ENCODE results near the gene SMG1.
A peak's percentile ranks its signal among the peaks of the same experiment; 100 is the strongest.

The SMG1 gene

DNA sequence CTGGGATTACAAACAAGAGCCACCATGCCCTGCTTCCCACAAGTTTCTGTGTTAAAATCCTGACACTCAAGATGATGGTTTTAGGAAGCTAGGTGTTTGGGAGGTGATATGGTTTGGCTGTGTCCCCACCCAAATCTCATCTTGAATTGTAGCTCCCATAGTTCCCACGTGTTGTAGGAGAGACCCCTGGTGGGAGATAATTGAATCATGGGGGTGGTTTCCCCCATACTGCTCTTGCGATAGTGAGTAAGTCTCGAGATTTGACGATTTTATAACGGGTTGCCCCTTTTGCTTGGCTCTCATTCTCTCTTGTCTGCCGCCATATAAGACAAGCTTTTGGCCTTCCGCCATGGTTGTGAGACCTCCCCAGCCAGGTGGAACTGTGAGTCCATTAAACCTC, 17.2 kb upstream of the SMG1 start:
- no peak overlapping the region for H2AFZ ChIP-seq (ENCODE audit: low read depth, low read length)
- H3K36me3 ChIP-seq (ENCODE audit: insufficient read depth, low read length): no peaks in the 10 kb centered on the region
- H4K20me1 ChIP-seq (ENCODE audit: insufficient read depth, low read length): no peaks in the 10 kb centered on the region
- no peaks in the 10 kb centered on the region for H3K79me2 ChIP-seq (ENCODE audit: insufficient read depth, low read length)
- no peak overlapping the region for H3K4me2 ChIP-seq (ENCODE audit: insufficient read depth, low read length)
- H3K27ac ChIP-seq (ENCODE audit: low read length): no peak overlapping the region
- no peaks in the 10 kb centered on the region for H3K9me3 ChIP-seq (ENCODE audit: insufficient read depth, low read length, severe bottlenecking)
- TF ChIP-seq EZH2 (IDR thresholded peaks at IDR 0.05; ENCODE audit: borderline replicate concordance, low read depth, low read length, severe bottlenecking): no peak
- TF ChIP-seq, protein P1, sequence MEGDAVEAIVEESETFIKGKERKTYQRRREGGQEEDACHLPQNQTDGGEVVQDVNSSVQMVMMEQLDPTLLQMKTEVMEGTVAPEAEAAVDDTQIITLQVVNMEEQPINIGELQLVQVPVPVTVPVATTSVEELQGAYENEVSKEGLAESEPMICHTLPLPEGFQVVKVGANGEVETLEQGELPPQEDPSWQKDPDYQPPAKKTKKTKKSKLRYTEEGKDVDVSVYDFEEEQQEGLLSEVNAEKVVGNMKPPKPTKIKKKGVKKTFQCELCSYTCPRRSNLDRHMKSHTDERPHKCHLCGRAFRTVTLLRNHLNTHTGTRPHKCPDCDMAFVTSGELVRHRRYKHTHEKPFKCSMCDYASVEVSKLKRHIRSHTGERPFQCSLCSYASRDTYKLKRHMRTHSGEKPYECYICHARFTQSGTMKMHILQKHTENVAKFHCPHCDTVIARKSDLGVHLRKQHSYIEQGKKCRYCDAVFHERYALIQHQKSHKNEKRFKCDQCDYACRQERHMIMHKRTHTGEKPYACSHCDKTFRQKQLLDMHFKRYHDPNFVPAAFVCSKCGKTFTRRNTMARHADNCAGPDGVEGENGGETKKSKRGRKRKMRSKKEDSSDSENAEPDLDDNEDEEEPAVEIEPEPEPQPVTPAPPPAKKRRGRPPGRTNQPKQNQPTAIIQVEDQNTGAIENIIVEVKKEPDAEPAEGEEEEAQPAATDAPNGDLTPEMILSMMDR (IDR thresholded peaks at IDR 0.05; ENCODE audit: borderline replicate concordance, extremely low read depth, low read length, poor library complexity, severe bottlenecking): peak; percentile 19
- H3K27me3 ChIP-seq (ENCODE audit: insufficient read depth, low read length, poor library complexity): no peaks in the 10 kb centered on the region
- DNase-seq (no peak), ATAC-seq (ENCODE audit: insufficient read depth, low read depth) (no peak)
- no peak overlapping the region for H3K4me3 ChIP-seq (ENCODE audit: low read depth in 1 of 2, low read length in 2 of 2)
- peaks cover 13% of the 10 kb centered on the region for H3K4me1 ChIP-seq (ENCODE audit: insufficient read depth, low read length)
- no peak overlapping the region for H3K9ac ChIP-seq (ENCODE audit: low read depth, low read length)

DNA sequence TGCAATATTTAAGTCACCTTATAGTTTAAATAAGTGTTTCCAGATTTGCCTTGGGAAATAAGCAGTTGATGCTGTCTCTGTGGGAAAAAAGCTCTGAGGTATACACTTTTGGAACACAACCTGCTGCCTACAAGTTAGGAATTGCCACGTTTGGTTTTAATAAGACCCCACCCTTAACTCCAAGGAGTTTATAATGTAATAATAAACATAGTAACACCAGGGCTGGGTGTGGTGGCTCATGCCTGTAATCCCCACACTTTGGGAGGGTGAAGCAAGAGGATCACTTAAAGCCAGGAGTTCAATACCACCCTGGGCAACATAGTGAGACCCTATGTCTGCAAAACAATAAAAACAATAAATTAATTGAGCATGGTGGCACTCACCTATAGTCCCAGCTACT, 15.9 kb upstream of the SMG1 start:
- Histone ChIP-seq H3K4me1 (ENCODE audit: insufficient read depth, low read length) (peaks cover 13% of the 10 kb centered on the region), H3K79me2 (ENCODE audit: insufficient read depth, low read length) (no peaks in the 10 kb centered on the region), H3K4me2 (ENCODE audit: insufficient read depth, low read length) (no peak overlapping the region), H3K9ac (ENCODE audit: low read depth, low read length) (no peak overlapping the region), H3K9me3 (ENCODE audit: insufficient read depth, low read length, severe bottlenecking) (no peaks in the 10 kb centered on the region), H4K20me1 (ENCODE audit: insufficient read depth, low read length) (no peaks in the 10 kb centered on the region), H2AFZ (ENCODE audit: low read depth, low read length) (no peak overlapping the region), H3K4me3 (ENCODE audit: low read depth in 1 of 2, low read length in 2 of 2) (no peak overlapping the region), H3K27me3 (ENCODE audit: insufficient read depth, low read length, poor library complexity) (no peaks in the 10 kb centered on the region), H3K36me3 (ENCODE audit: insufficient read depth, low read length) (no peaks in the 10 kb centered on the region), H3K27ac (ENCODE audit: low read length) (no peak overlapping the region)
- ATAC-seq (ENCODE audit: insufficient read depth, low read depth) (no peak), DNase-seq (no peak)
- TF ChIP-seq, protein P1 (IDR thresholded peaks at IDR 0.05; ENCODE audit: borderline replicate concordance, extremely low read depth, low read length, poor library complexity, severe bottlenecking): no peak
- TF ChIP-seq EZH2 (IDR thresholded peaks at IDR 0.05; ENCODE audit: borderline replicate concordance, low read depth, low read length, severe bottlenecking): no peak

DNA sequence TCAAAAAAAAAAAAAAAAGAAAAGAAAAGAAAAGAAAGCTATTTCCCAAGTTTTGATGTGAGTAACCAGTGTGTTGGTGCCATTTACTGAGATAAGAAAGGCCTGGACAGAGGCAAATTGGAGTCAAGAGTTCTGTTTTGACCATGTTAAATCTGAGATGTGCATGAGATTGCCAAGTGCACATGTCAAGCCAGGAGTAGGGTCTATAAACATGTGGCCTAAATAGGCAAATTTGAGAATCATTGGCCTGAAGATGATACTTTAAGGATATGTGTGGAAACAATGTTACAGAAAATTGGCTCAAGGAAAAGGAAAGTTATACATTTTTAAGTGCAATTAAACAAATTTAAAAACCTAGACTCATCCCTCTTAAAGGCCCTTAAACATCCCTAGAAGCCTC, 15.3 kb upstream of the SMG1 start:
- ATAC-seq (ENCODE audit: insufficient read depth, low read depth) (no peak), DNase-seq (no peak)
- Histone ChIP-seq H4K20me1 (ENCODE audit: insufficient read depth, low read length) (no peaks in the 10 kb centered on the region), H3K4me1 (ENCODE audit: insufficient read depth, low read length) (peaks cover 10% of the 10 kb centered on the region), H3K9me3 (ENCODE audit: insufficient read depth, low read length, severe bottlenecking) (no peaks in the 10 kb centered on the region), H3K36me3 (ENCODE audit: insufficient read depth, low read length) (no peaks in the 10 kb centered on the region), H3K4me2 (ENCODE audit: insufficient read depth, low read length) (no peak overlapping the region), H3K4me3 (ENCODE audit: low read depth in 1 of 2, low read length in 2 of 2) (no peak overlapping the region), H3K79me2 (ENCODE audit: insufficient read depth, low read length) (no peaks in the 10 kb centered on the region), H2AFZ (ENCODE audit: low read depth, low read length) (no peak overlapping the region), H3K27ac (ENCODE audit: low read length) (no peak overlapping the region), H3K9ac (ENCODE audit: low read depth, low read length) (no peak overlapping the region), H3K27me3 (ENCODE audit: insufficient read depth, low read length, poor library complexity) (no peaks in the 10 kb centered on the region)
- no peak for TF ChIP-seq EZH2 (IDR thresholded peaks at IDR 0.05; ENCODE audit: borderline replicate concordance, low read depth, low read length, severe bottlenecking)
- TF ChIP-seq, protein P1 (IDR thresholded peaks at IDR 0.05; ENCODE audit: borderline replicate concordance, extremely low read depth, low read length, poor library complexity, severe bottlenecking): no peak

GRCh38 chr16:18938986-18939385, 12.8 kb upstream of the SMG1 start:
- H3K79me2 ChIP-seq (ENCODE audit: insufficient read depth, low read length): no peaks in the 10 kb centered on the region
- no peaks in the 10 kb centered on the region for H3K4me1 ChIP-seq (ENCODE audit: insufficient read depth, low read length)
- H3K4me3 ChIP-seq (ENCODE audit: low read depth in 1 of 2, low read length in 2 of 2): no peak overlapping the region
- H3K9ac ChIP-seq (ENCODE audit: low read depth, low read length): no peak overlapping the region
- H4K20me1 ChIP-seq (ENCODE audit: insufficient read depth, low read length): no peaks in the 10 kb centered on the region
- H3K27me3 ChIP-seq (ENCODE audit: insufficient read depth, low read length, poor library complexity): no peaks in the 10 kb centered on the region
- DNase-seq: no peak
- H3K4me2 ChIP-seq (ENCODE audit: insufficient read depth, low read length): no peak overlapping the region
- no peaks in the 10 kb centered on the region for H3K36me3 ChIP-seq (ENCODE audit: insufficient read depth, low read length)
- H3K9me3 ChIP-seq (ENCODE audit: insufficient read depth, low read length, severe bottlenecking): no peaks in the 10 kb centered on the region
- ATAC-seq (ENCODE audit: insufficient read depth, low read depth): no peak
- H3K27ac ChIP-seq (ENCODE audit: low read length): no peak overlapping the region
- TF ChIP-seq EZH2 (IDR thresholded peaks at IDR 0.05; ENCODE audit: borderline replicate concordance, low read depth, low read length, severe bottlenecking): no peak
- TF ChIP-seq, protein P1 (IDR thresholded peaks at IDR 0.05; ENCODE audit: borderline replicate concordance, extremely low read depth, low read length, poor library complexity, severe bottlenecking): no peak
- H2AFZ ChIP-seq (ENCODE audit: low read depth, low read length): no peak overlapping the region

Data from DND-41 (cell line).